ENCODE results near the gene LMO1.

Gene LMO1

GRCh38 chr11:8290081-8290810 is 26.6 kb upstream of the LMO1 start:
- H3K4me3 ChIP-seq (ENCODE audit: low read depth, low read length): no peak overlapping the region
- CTCF ChIA-PET: no interaction called here
- no peak for DNase-seq (ENCODE audit: low read depth, low spot score)
- POLR2A ChIA-PET: no interaction called here
- no peak for TF ChIP-seq CTCF (IDR thresholded peaks at IDR 0.05; ENCODE audit: insufficient read depth, low read length, missing control alignments)

- CTCF ChIA-PET: no interaction called here
- POLR2A ChIA-PET: no interaction called here
- no peak for DNase-seq (ENCODE audit: low read depth, low spot score)
- TF ChIP-seq CTCF (IDR thresholded peaks at IDR 0.05; ENCODE audit: insufficient read depth, low read length, missing control alignments): no peak
- no peak overlapping the region for H3K4me3 ChIP-seq (ENCODE audit: low read depth, low read length)
Measured at GRCh38 chr11:8289492-8289918, 25.8 kb upstream of the LMO1 start.

DNA sequence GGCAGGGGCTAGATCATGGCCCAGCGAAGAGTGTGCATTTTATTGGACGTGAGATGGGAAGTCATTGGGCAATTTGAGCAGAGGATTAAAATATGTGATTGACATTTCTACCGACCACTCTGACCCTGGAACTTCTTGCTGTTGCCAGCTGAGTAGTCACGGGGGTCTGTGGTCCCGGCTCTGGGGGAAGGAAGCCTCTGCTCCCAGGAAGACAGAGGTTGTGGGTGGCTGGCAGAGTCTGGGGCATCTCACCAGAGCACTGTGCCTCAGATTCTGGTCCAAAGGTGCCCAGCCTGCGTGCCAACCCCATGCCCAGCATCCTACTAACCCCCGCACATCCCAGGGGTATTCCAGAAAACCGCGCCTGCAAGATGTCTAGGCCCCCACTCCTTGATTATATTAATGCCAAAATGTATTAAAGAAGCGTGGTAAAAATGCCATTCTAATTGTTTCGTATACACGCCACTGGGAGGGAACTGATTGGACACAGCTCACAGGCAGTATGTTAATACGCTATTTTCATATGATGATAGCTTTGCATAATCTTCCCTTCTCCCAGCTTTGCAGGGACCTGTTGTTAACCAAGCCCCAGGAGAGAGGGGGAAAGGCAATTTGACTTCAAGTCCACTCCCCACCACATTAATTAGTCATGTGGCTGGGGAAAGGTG is 25.3 kb upstream of the LMO1 start:
- CTCF ChIA-PET: no interaction called here
- POLR2A ChIA-PET: no interaction called here
- DNase-seq (ENCODE audit: low read depth, low spot score): no peak
- TF ChIP-seq CTCF (IDR thresholded peaks at IDR 0.05; ENCODE audit: insufficient read depth, low read length, missing control alignments): no peak
- H3K4me3 ChIP-seq (ENCODE audit: low read depth, low read length): no peak overlapping the region

GRCh38 chr11:8288166-8288772 is 24.6 kb upstream of the LMO1 start:
- no peak for TF ChIP-seq CTCF (IDR thresholded peaks at IDR 0.05; ENCODE audit: insufficient read depth, low read length, missing control alignments)
- no peak overlapping the region for H3K4me3 ChIP-seq (ENCODE audit: low read depth, low read length)
- ChIA-PET POLR2A (no interaction called here), CTCF (interaction anchor here (1.2 kb wide), 1 partner anchor 24 kb away, joined by 3 read pairs; the partner anchor contains the start of gene LMO1)
- no peak for DNase-seq (ENCODE audit: low read depth, low spot score)

DNA sequence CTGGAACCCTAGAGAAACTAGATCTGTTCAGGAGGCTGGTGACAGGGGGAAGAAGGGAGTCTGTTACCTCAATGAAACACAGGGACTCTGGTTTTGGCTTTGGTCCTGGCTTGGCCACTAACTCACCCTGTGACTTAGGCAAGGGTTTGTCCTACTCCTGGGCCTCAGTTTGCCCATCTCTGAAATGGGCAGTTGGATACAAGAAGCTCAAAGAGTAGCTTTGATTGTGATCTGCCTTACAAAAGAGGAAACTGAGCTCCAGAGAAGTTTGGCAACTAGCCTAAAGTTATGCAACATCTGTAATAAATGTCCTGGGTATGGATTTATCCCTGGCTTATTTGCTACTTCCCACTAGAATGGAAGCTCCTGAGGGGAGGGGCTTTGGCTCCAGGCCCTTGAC is 24.0 kb upstream of the LMO1 start:
- DNase-seq (ENCODE audit: low read depth, low spot score): no peak
- ChIA-PET POLR2A (no interaction called here), CTCF (interaction anchor here (0.6 to 1.6 kb wide), 3 partner anchors 24 to 865 kb away, joined by 3 read pairs; partner anchors contain the start of gene LMO1)
- no peak for TF ChIP-seq CTCF (IDR thresholded peaks at IDR 0.05; ENCODE audit: insufficient read depth, low read length, missing control alignments)
- H3K4me3 ChIP-seq (ENCODE audit: low read depth, low read length): no peak overlapping the region

DNA sequence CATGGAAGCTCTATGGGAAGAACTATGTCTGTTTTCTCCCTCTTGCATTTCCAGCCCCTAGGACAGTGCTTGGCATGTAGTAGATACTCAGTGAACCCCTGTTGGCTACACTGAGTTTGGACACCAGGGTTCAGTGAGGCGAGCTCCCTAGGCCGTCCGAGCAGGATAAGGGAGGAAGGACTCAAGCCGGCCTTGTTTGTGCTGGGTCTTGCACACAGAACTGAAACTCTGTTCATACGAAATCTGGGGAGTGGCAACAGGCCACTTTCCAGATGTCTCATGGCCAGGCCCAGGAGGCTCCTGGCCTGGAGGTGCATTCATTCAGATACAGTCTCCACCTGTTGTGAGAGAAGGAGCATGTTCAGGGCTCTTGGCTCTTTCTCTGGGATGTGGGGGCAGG is 23.6 kb upstream of the LMO1 start:
- no peak for TF ChIP-seq CTCF (IDR thresholded peaks at IDR 0.05; ENCODE audit: insufficient read depth, low read length, missing control alignments)
- H3K4me3 ChIP-seq (ENCODE audit: low read depth, low read length): no peak overlapping the region
- ChIA-PET POLR2A (no interaction called here), CTCF (interaction anchor here (0.6 to 1.6 kb wide), 4 partner anchors 23 to 865 kb away, joined by 3 to 6 read pairs (median 3); partner anchors contain the start of gene LMO1)
- no peak for DNase-seq (ENCODE audit: low read depth, low spot score)
